Measurements from ENCODE around the gene ZSCAN32.

DNA sequence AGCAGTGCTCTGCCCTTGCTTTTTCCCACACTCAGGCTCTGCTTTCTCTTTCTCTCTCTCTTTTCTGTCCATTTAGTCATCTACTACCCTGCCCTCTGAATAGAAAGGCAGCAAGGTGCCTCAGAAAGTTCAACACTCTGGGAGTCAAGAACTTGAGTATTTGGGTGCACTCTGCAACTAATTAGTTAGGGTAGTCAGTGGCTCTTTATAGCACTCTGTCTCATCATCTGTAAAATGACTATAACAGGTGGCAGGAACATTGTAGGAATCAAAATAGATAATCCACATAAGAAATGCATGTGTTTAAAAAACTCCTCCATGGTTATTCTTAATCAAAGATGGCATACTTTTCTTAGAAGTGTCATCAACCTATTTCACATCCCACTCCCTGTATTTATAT, 37.9 kb downstream of the ZSCAN32 start:
- TF ChIP-seq POLR2A (IDR thresholded peaks at IDR 0.05) (no peak), EP300 (IDR thresholded peaks at IDR 0.05; ENCODE audit: low read depth) (no peak)
- TF ChIP-seq, protein P1, sequence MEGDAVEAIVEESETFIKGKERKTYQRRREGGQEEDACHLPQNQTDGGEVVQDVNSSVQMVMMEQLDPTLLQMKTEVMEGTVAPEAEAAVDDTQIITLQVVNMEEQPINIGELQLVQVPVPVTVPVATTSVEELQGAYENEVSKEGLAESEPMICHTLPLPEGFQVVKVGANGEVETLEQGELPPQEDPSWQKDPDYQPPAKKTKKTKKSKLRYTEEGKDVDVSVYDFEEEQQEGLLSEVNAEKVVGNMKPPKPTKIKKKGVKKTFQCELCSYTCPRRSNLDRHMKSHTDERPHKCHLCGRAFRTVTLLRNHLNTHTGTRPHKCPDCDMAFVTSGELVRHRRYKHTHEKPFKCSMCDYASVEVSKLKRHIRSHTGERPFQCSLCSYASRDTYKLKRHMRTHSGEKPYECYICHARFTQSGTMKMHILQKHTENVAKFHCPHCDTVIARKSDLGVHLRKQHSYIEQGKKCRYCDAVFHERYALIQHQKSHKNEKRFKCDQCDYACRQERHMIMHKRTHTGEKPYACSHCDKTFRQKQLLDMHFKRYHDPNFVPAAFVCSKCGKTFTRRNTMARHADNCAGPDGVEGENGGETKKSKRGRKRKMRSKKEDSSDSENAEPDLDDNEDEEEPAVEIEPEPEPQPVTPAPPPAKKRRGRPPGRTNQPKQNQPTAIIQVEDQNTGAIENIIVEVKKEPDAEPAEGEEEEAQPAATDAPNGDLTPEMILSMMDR (IDR thresholded peaks at IDR 0.05), result no peak
